ENCODE measurements around the gene CDH23. TPM values are rescaled to one million over a fixed set of nuclear protein-coding genes. Genes with fewer than 3 reads are reported as not detected.

Gene CDH23
- total and polyA plus RNA-seq, 2 donors (not counting 1 experiment from before 2014, with no cell fraction given): 0.37 to 0.89 TPM

GRCh38 chr10:71368643-71369042 lies 28.1 kb upstream of the CDH23 start:
- TF ChIP-seq CTCF (IDR thresholded peaks at IDR 0.05) (no peak), EZH2 (IDR thresholded peaks at IDR 0.05; ENCODE audit: borderline replicate concordance, insufficient read depth, low read depth, low read length, poor library complexity, severe bottlenecking) (no peak)
- Mint-ChIP-seq H3K9me3 (ENCODE audit: insufficient read depth) (no peaks in the 10 kb centered on the region), H3K4me1 (peaks cover 24% of the 10 kb centered on the region), H3K27me3 (no peaks in the 10 kb centered on the region), H3K27ac (no peak overlapping the region), H3K4me3 (no peak overlapping the region)
- H3K9me3 ChIP-seq (ENCODE audit: control extremely low read depth in 1 of 3, control insufficient read depth in 2 of 3, insufficient read depth in 1 of 3, low read length in 2 of 3): no peaks in the 10 kb centered on the region
- POLR2A ChIA-PET: no interaction called here
- H3K27ac ChIP-seq (ENCODE audit: low read length in 2 of 2): no peak overlapping the region
- intact Hi-C loops (cut with micrococcal nuclease): no loop called here
- no peak overlapping the region for H3K4me2 ChIP-seq (replicated peaks; ENCODE audit: low read depth, low read length, poor library complexity, severe bottlenecking)
- H3K4me1 ChIP-seq (ENCODE audit: control insufficient read depth in 2 of 2, insufficient read depth in 2 of 2, low read length in 2 of 2): peaks cover 25 to 26% of the 10 kb centered on the region in 2 donors
- H3K36me3 ChIP-seq (replicated peaks in 1 of 2; ENCODE audit: control extremely low read depth in 1 of 2, control insufficient read depth in 1 of 2, extremely low read depth in 1 of 2, insufficient read depth in 2 of 2, low read length in 1 of 2): no peaks in the 10 kb centered on the region
- no peaks in the 10 kb centered on the region for H4K20me1 ChIP-seq (ENCODE audit: control insufficient read depth, insufficient read depth, low read length, poor library complexity, severe bottlenecking)
- H2AFZ ChIP-seq (ENCODE audit: insufficient read depth, low read depth, low read length, poor library complexity, severe bottlenecking): no peak overlapping the region
- CTCF ChIA-PET: interaction anchor here (1.1 kb wide), 1 partner anchor 49 kb away, joined by 3 read pairs; no protein-coding TSS in a partner anchor
- no peak for DNase-seq
- no peaks in the 10 kb centered on the region for H3K27me3 ChIP-seq (replicated peaks in 1 of 4; ENCODE audit: control extremely low read depth in 1 of 4, control insufficient read depth in 3 of 4, insufficient read depth in 4 of 4, low read length in 3 of 4)
- WGBS (ENCODE audit: insufficient coverage): 100% methylated on average over 1 of the region's 2 CpGs
- no peak overlapping the region for H3K4me3 ChIP-seq (ENCODE audit: control extremely low read depth in 1 of 5, extremely low read depth in 1 of 5, insufficient read depth in 1 of 5, low read depth in 2 of 5, low read length in 4 of 5)
- H3K79me2 ChIP-seq (ENCODE audit: control insufficient read depth, insufficient read depth, low read length): no peaks in the 10 kb centered on the region
- H3K9ac ChIP-seq (ENCODE audit: low read length): no peak overlapping the region
- no peak for ATAC-seq (ENCODE audit: low read depth)

GRCh38 chr10:71369602-71370001 lies 27.1 kb upstream of the CDH23 start:
- no peaks in the 10 kb centered on the region for H3K27me3 ChIP-seq (replicated peaks in 1 of 4; ENCODE audit: control extremely low read depth in 1 of 4, control insufficient read depth in 3 of 4, insufficient read depth in 4 of 4, low read length in 3 of 4)
- no peak overlapping the region for H3K4me3 Mint-ChIP-seq
- H3K27ac ChIP-seq (ENCODE audit: low read length in 2 of 2): no peak overlapping the region
- no peak overlapping the region for H3K27ac Mint-ChIP-seq
- H3K4me1 ChIP-seq (ENCODE audit: control insufficient read depth in 2 of 2, insufficient read depth in 2 of 2, low read length in 2 of 2): peaks cover 30 to 35% of the 10 kb centered on the region in 2 donors
- ChIA-PET CTCF (interaction anchor here (1.7 kb wide), 1 partner anchor 198 kb away, joined by 3 read pairs; no protein-coding TSS in a partner anchor), POLR2A (no interaction called here)
- H3K9me3 ChIP-seq (ENCODE audit: control extremely low read depth in 1 of 3, control insufficient read depth in 2 of 3, insufficient read depth in 1 of 3, low read length in 2 of 3): no peaks in the 10 kb centered on the region
- no peak overlapping the region for H3K4me3 ChIP-seq (ENCODE audit: control extremely low read depth in 1 of 5, extremely low read depth in 1 of 5, insufficient read depth in 1 of 5, low read depth in 2 of 5, low read length in 4 of 5)
- no peaks in the 10 kb centered on the region for H4K20me1 ChIP-seq (ENCODE audit: control insufficient read depth, insufficient read depth, low read length, poor library complexity, severe bottlenecking)
- H3K27me3 Mint-ChIP-seq: no peaks in the 10 kb centered on the region
- H2AFZ ChIP-seq (ENCODE audit: insufficient read depth, low read depth, low read length, poor library complexity, severe bottlenecking): no peak overlapping the region
- no peak overlapping the region for H3K4me2 ChIP-seq (replicated peaks; ENCODE audit: low read depth, low read length, poor library complexity, severe bottlenecking)
- ATAC-seq (ENCODE audit: low read depth) (no peak), DNase-seq (no peak)
- no peaks in the 10 kb centered on the region for H3K9me3 Mint-ChIP-seq (ENCODE audit: insufficient read depth)
- peaks cover 29% of the 10 kb centered on the region for H3K4me1 Mint-ChIP-seq
- TF ChIP-seq EZH2 (IDR thresholded peaks at IDR 0.05; ENCODE audit: borderline replicate concordance, insufficient read depth, low read depth, low read length, poor library complexity, severe bottlenecking) (no peak), CTCF (IDR thresholded peaks at IDR 0.05) (no peak)
- 100% methylated on average over 1 of the region's 1 CpG for WGBS (ENCODE audit: insufficient coverage)
- intact Hi-C loops (cut with micrococcal nuclease): no loop called here
- no peak overlapping the region for H3K9ac ChIP-seq (ENCODE audit: low read length)
- H3K36me3 ChIP-seq (replicated peaks in 1 of 2; ENCODE audit: control extremely low read depth in 1 of 2, control insufficient read depth in 1 of 2, extremely low read depth in 1 of 2, insufficient read depth in 2 of 2, low read length in 1 of 2): no peaks in the 10 kb centered on the region
- H3K79me2 ChIP-seq (ENCODE audit: control insufficient read depth, insufficient read depth, low read length): no peaks in the 10 kb centered on the region
